Measurements from ENCODE around the gene ALKBH8.
A peak's percentile ranks its signal among the peaks of the same experiment; 100 is the strongest.

Gene ALKBH8

DNA sequence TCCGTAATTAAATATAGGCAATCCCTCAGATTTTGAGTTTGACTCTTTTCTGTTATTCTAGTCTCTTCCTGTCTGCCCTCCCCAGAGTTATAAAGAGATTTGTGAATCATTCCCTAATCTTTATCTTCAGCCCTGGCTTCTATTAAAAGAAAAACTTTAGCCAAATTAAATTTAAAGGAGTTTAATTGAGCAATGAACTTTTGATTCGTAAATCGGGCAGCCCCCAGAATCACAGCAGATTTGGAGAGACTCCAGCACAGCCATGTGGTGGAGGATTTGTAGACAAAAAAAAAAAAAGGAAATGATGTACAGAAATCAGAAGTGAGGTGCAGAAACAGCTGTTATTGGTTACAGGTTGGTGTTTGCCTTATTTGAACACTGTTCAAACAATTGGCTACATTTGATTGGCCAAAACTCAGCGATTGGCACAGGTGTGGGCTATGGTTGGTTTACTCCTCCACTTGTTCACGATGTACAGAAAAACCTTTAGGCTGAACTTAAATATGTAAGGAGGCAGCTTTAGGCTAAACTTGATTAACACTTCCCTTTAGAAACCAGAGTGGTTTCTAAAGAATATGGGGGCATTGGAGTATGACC, 2.3 kb upstream of the ALKBH8 start:
- TF ChIP-seq CTCF (IDR thresholded peaks at IDR 0.05): no peak

DNA sequence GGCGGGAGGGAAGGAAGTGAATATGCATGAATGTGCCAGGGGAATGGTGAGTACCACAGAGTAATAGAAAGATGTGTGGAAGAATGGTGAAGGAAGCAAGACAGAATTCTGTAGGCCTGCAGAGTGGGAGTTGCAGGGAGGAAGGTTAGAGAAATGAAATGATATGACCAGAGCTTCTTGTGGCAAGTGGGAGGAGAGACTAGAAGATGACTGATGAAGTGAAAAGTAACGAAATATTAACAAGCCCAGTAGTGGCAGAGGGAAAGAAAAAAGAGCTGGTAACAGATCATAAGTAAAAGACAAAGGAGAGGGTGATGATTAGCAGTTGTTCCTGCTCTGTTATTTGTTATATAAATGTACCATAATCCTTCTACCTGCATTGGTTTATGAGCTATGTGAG, 1.0 kb upstream of the ALKBH8 start:
- TF ChIP-seq CTCF (IDR thresholded peaks at IDR 0.05): no peak

- no peak for TF ChIP-seq CTCF (IDR thresholded peaks at IDR 0.05)
Observed at GRCh38 chr11:107564877-107565218, 687 bp downstream of the ALKBH8 start.

DNA sequence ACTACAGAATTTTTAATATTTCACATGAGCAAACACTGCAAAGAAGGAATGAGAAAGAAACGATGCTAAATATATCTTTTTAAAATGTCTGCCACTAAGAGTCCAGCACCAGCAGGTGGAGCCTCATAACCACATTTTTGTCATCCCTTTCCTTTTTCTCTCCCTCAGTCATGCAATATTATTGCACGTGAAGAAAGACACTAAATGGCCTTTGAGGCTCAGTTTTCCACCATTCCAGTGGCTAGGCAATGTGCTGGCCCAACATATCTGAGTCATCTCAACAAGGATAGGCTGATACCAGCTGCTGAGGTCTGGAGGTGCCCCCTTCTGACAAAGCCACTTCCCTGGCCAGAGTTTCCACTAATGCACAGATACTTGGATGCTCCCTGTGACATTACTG, 1.8 kb downstream of the ALKBH8 start:
- TF ChIP-seq CTCF (IDR thresholded peaks at IDR 0.05): peak; percentile 68

GRCh38 chr11:107562647-107563208, 2.8 kb downstream of the ALKBH8 start:
- no peak for TF ChIP-seq CTCF (IDR thresholded peaks at IDR 0.05)

DNA sequence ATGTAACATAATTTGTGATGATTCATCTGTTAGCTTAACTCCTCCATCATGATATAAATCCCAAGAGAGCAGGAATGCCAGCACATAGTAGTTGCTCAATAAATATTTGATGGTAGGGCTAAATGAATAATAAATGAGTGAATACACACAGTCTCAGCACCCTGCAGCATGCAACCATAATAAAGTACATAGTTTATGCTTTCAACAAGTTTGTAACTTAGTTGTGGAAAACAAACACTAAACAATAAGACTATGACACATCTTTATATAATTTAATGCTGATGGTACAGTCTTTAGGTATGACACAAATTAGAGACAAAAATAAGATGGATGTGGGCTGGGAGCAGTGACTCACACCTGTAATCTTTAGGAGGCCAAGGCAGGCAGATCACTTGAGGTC, 3.8 kb downstream of the ALKBH8 start:
- TF ChIP-seq CTCF (IDR thresholded peaks at IDR 0.05): no peak

- no peak for TF ChIP-seq CTCF (IDR thresholded peaks at IDR 0.05)
Observed at GRCh38 chr11:107550304-107550703, 15.2 kb downstream of the ALKBH8 start.

DNA sequence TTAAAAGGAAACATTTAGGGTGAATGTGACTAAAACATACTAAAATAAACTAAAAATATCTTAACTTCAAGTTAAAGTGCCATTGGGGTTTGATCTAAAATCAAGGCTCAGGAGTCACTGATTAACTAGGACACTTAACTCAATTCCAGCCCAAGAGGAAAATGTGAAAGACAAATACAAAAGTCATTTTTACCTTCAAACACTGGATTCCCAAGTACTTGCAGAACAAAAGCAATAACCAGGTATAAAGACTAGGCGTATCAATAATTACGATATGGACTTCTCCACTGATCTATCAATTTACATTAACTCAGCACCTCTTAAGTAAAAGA, 15.6 kb downstream of the ALKBH8 start:
- no peak for TF ChIP-seq CTCF (IDR thresholded peaks at IDR 0.05)

All from LNCAP (cell line).